GM19240 (cell line): Measurements from ENCODE around the gene PURB.
"Not testable (repeated sequence)": the region's sequence is repeated elsewhere in the genome, so short reads cannot be mapped to it uniquely, and the experiment has no call there.

Source experiments
- DNase-seq: peaks from one replicate; pipeline ENCODE4 v3.0.0; 2011; ENCODE audit warnings: low spot score; ENCODE audit not compliant: insufficient read length

The PURB gene

GRCh38 chr7:44885394-44886317 lies at the start of gene PURB:
TSS of gene PURB (minus strand) at chr7:44885530. CDS start at chr7:44885348, 182 bp downstream.
- peak; percentile 84 for DNase-seq

GRCh38 chr7:44935016-44935415 lies 49.7 kb upstream of the PURB start:
- no peak for DNase-seq

DNA sequence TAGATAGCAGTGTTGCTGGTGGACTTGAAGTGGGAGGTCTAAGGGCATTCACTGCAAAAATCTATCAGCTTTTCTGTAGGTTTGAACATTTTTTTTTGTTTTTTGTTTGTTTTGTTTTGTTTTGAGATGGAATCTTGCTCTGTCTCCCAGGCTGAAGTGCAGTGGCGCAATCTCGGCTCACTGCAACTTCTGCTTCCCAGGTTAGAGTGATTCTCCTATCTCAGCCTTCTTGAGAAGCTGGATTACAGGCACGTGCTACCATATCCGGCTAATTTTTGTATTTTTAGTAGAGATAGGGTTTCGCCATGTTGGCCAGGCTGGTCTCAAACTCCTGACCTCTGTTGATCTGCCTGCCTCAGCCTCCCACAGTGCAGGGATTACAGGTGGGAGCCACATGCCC lies 49.2 kb upstream of the PURB start:
- DNase-seq = not testable (repeated sequence)

GRCh38 chr7:44930921-44931320 lies 45.6 kb upstream of the PURB start:
- DNase-seq = no peak

GRCh38 chr7:44922351-44922694 lies 37.0 kb upstream of the PURB start:
- DNase-seq = no peak

- DNase-seq = peak; percentile 82
Measured at GRCh38 chr7:44921607-44922350, 36.4 kb upstream of the PURB start.

- DNase-seq = no peak
Measured at GRCh38 chr7:44920119-44920518, 34.8 kb upstream of the PURB start.

- no peak for DNase-seq
Measured at GRCh38 chr7:44918029-44918428, 32.7 kb upstream of the PURB start.

GRCh38 chr7:44917465-44917864 lies 32.1 kb upstream of the PURB start:
- no peak for DNase-seq

DNA sequence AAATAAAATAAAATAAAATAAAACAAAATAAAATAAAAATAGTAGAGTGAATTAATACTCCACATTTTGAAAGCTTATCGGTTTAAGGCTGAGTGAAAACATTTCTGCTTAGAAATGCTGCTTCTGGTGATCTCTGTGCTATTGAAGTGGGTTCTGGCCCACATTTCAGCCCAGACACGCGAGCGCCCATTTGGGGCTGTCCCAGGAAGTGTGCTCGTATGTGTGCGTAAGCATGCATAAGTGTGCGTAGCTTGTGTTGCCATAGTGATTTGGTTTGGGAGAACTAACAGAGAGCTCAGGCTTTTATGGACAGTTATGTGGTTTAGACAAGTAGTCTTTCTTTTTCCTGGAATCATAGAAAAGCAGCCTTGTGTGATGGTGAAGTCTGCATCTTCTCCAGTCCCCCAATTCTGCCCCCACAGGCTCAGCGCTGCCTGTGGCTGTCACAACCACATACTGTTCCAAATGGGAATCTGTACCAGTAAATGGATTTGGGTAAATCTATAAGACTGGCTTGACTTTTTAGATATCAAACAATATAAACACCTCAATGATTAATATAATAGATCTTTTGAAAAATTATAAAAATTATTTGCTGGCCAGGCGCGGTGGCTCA lies 29.8 kb upstream of the PURB start:
- DNase-seq = no peak

DNA sequence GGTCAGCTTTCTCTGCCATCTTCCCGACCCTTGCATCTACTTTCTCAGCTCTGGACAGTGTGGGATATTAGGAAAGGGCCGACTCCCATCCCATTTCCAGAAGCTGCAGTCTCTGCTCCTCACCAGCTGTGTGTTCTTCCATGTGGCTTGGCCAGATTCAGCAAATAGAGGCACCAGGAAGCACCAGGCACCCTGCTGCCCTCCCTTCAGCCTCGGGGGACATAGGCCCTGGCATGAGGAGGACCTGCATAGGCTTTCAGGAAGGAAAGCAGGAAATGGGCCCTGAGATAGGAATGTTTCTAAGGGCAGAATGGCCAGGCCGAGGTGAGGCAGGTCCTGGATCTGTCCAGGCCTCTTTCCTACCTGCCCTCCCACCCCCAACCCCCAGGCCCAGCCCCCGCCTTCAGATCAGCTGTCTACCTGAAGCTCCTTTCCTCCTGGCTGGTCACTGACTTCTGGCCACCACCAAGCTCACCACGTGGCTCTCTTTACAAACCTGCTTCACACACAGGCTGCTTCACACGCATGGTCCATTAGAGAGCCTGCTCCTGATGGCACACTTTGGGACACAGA lies 27.5 kb upstream of the PURB start:
- no peak for DNase-seq

- DNase-seq = no peak
Measured at GRCh38 chr7:44911911-44912310, 26.6 kb upstream of the PURB start.

DNA sequence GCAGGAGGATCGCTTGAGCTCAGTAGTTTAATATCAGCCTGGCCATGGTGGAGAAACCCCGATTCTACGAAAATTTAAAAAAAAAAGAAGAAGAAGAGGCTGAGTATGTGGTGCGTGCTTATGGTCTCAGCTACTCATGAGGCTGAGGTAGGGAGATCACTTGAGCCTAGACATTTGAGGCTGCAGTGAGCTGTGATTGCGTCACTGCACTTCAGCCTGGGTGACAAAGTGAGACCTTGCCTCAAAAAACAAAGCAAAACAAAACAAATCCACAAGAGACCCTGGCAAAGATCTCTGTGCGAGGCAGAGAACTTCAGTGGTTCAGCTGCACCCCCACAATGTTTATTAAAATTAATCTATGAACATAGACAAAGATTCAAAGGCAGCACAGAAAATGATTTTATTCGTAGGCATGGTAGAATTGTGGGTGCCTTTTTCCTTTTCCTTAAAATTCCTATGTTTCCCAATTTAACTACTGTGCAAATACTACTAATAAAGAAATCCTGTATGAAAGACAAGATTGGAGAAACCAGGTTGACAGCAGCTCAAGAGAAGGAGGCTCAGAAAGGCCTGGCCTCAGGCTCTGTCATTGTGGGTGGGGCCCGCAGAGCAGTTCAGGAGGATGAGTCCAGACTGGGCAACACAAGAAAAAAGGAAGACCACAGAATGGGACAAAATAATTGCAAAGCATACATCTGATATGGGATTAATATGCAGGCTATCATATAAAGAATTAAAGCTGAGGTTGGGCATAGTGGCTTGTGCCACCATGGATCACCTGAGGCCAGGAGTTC lies 24.5 kb upstream of the PURB start:
- no peak for DNase-seq

DNA sequence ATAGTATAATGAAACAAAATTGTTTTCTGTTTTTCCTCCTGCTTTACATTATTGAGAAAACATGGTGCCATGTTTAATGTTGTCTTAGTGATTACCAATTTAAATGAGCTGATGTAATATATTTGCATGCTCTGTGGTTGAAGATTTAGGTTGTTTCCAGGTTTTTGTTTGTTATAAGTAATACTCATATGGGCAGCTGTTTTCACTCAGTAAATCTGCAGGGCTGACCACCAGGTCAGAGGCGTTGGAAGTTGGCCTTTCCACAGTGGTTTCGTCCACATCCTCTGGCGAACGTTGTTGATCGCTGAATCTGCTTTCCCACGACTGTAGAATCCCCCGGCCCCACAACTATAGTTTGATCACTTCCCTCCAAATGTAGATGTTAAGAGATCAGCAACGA lies 21.6 kb upstream of the PURB start:
- DNase-seq = no peak

DNA sequence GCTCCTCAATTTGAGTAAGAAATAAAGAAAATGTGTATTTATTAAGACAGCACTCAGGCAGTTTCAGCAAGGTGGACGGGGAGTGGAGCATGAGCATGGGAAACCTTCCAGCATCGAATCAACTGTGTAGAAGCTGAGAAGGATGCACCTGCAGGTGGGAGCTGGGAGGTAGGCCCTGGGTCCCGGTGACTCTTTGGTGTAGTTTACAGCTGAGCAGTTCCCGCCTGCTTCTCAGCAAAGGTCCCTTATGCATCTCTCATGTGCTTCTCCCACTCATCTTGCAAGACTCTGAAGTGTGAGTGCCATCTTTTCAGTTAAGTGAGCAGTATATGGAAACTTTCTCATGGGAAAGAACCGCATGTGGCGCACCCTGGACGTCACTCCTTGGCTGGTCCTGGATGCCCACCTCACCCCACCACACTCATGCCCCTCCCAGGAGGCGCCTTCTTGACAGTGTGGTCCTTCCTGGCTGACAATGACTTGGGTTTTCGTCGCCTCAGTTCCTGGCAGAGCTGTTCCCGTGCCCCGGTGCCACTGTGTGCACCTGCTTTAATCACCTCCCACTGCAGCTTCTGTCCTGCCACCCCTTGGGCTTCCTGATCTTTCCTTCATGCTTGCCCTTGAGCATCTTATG lies 19.8 kb upstream of the PURB start:
- no peak for DNase-seq

DNA sequence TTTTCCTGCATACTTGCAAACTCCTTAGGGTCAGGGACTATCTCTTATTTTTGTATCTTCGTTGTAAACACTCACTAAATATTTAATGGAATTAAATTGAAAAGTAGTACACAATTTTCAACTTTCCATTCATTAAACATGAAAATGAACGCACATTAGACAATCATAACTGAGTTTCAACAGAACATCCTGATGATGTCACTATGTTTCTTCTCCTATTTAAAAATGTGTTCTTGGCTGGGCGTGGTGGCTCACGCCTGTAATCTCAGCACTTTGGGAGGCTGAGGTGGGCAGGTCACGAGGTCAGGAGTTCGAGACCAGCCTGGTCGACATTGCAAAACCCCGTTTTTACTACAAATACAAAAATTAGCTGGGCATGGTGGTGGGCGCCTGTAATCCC lies 14.1 kb upstream of the PURB start:
- no peak for DNase-seq

DNA sequence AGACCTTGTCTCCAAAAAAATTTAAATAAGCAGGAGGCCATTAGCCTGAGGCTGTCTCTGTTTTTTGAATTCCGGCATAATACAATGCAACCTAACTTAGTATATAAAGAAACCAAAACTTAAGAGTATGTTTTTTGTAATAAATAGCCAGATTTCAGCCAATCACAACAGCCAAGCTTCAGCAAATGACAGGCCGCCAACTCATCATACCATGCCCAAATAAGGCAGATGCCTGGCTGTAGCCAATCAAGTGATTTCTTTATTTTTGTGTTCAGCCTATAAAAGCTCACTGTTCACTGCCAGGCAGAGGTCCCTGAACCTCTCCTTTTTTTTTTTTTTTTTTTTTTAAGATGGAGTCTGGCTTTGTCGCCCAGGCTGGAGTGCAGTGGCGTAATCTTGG lies 12.7 kb upstream of the PURB start:
- DNase-seq = no peak

GRCh38 chr7:44897309-44897708 lies 12.0 kb upstream of the PURB start:
- no peak for DNase-seq

GRCh38 chr7:44894888-44895580 lies 9.7 kb upstream of the PURB start:
- DNase-seq = no peak

DNA sequence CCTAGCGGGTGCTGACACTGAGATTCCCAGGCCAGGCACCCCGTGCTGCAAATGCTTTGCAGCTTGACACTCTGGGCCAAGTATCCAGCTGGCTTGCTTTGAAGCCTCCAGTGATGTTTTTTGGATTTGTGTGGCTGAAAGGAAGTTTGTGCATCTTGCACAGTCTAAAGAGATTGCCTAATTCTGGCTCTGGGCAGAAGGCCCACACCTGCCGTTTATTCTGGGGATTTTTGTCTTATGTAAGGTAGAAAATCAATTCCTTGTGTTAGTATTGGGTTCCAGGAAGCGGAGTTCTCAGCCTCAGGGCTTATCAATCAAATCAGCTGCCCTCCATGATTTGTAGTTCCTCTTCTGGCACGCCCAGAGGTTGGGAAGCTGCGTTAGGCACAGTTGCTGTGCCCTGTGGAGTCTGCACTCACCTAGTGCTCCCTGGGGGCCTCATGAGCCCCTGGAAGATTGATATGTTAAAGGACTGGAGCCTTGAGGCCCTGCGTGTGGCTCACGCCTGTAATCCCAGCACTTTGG lies 8.4 kb upstream of the PURB start:
- no peak for DNase-seq
